Activated gamma-delta T cell (primary cell): ENCODE results near the gene HEMGN.
A peak's percentile ranks its signal among the peaks of the same experiment; 100 is the strongest.
"Not testable (repeated sequence)": the region's sequence is repeated elsewhere in the genome, so short reads cannot be mapped to it uniquely, and the experiment has no call there.

Source experiments
- DNase-seq: peaks from one replicate; lab custom pipeline; 2025; lab: John Stamatoyannopoulos, UW
- total RNA-seq, 2 donors: gene quantifications; one replicate each; lab custom pipeline; 2026; lab: John Stamatoyannopoulos, UW

The HEMGN gene
- 3.2 to 3.3 reads per million in 2 donors for total RNA-seq

GRCh38 chr9:97938081-97938644 is at the start of gene HEMGN:
TSS of gene HEMGN (minus strand) at chr9:97938172. CDS start at chr9:97938136, 36 bp downstream.
- no peak for DNase-seq

GRCh38 chr9:97987487-97987886 is 49.5 kb upstream of the HEMGN start:
- DNase-seq = no peak

- no peak for DNase-seq
Observed at GRCh38 chr9:97985058-97985861, 47.3 kb upstream of the HEMGN start.

GRCh38 chr9:97984188-97985057 is 46.5 kb upstream of the HEMGN start:
- peak; percentile 73 for DNase-seq

GRCh38 chr9:97983589-97984187 is 45.7 kb upstream of the HEMGN start:
- peak; percentile 51 for DNase-seq

- peak; percentile 88 for DNase-seq
Observed at GRCh38 chr9:97982683-97983588, 45.0 kb upstream of the HEMGN start, which contains the start of gene ANP32B. TSS of gene ANP32B (plus strand) at chr9:97983341. CDS start at chr9:97983556, 215 bp downstream.

- DNase-seq = no peak
Observed at GRCh38 chr9:97981846-97982682, 44.1 kb upstream of the HEMGN start.

GRCh38 chr9:97980918-97981845 is 43.2 kb upstream of the HEMGN start:
- DNase-seq = no peak

- DNase-seq = no peak
Observed at GRCh38 chr9:97980479-97980803, 42.5 kb upstream of the HEMGN start.

GRCh38 chr9:97979788-97980478 is 42.0 kb upstream of the HEMGN start:
- no peak for DNase-seq

- DNase-seq = no peak
Observed at GRCh38 chr9:97978371-97979130, 40.6 kb upstream of the HEMGN start.

- not testable (repeated sequence) for DNase-seq
Observed at GRCh38 chr9:97976633-97977032, 38.7 kb upstream of the HEMGN start.

- DNase-seq = no peak
Observed at GRCh38 chr9:97975376-97975775, 37.4 kb upstream of the HEMGN start.

GRCh38 chr9:97972753-97973152 is 34.8 kb upstream of the HEMGN start:
- DNase-seq = no peak

- DNase-seq = no peak
Observed at GRCh38 chr9:97970165-97970564, 32.2 kb upstream of the HEMGN start.

GRCh38 chr9:97969014-97969413 is 31.0 kb upstream of the HEMGN start:
- no peak for DNase-seq

GRCh38 chr9:97966493-97966892 is 28.5 kb upstream of the HEMGN start:
- DNase-seq = no peak

- DNase-seq = no peak
Observed at GRCh38 chr9:97964901-97965300, 26.9 kb upstream of the HEMGN start.
